HCT116 (cell line): ENCODE results near the gene SORCS2. TPM values are rescaled to one million over a fixed set of nuclear protein-coding genes. Genes with fewer than 3 reads are reported as not detected.

ENCODE experiments used
- ATAC-seq: fragments of 200-7000 bp; cut with Tn5 transposase; 2 replicates; pipeline ENCODE4 v1.9.1; 2020; ENCODE audit warnings: mild to moderate bottlenecking, moderate library complexity
- BruUV-seq: library from RNA; stranded (reverse); fragments of 400-500 nt; replicated peaks from 2 replicates; lab custom pipeline; 2021; lab: Mats Ljungman, UMichigan
- CTCF ChIA-PET: fragments of 300-600 bp; sonication (Branson Sonifier 250); formaldehyde crosslinking; loops from one replicate; lab custom pipeline; 2021; ENCODE audit warnings: antibody characterized with exemption; lab: Charles Lee
- POLR2A ChIA-PET: fragments of 300-600, 350-600 bp; sonication (Branson Sonifier 250); formaldehyde crosslinking; loops from one replicate; lab custom pipeline; 2021; ENCODE audit warnings: antibody characterized with exemption; lab: Charles Lee
- RAD21 ChIA-PET, 2 experiments: fragments of 300-600 bp; sonication (Branson Sonifier 250); formaldehyde crosslinking; loops; one replicate each; lab custom pipeline; 2023; ENCODE audit warnings: low total read pairs in 2 of 2; ENCODE audit not compliant: uncharacterized antibody in 2 of 2, unreplicated experiment in 2 of 2, low non-redundant PET in 1 of 2; lab: Charles Lee
- DNase-seq: peaks from one replicate; pipeline ENCODE4 v3.0.0-alpha.2; 2010; ENCODE audit warnings: low read depth, low spot score
- H2AFZ ChIP-seq: fragments of 200-600 bp; shearing (Covaris generic), sonication (generic); 2 replicates; pipeline ENCODE4 v1.6.1; 2017; ENCODE audit warnings: low read depth, mixed run types, mixed read lengths, antibody characterized with exemption, low read length; ENCODE audit not compliant: poor library complexity, severe bottlenecking
- H3K27ac ChIP-seq: 2 replicates; pipeline ENCODE4 v1.5.1; 2012; ENCODE audit warnings: low read depth, low read length
- H3K27me3 ChIP-seq: fragments of 200-600 bp; sonication (generic); 2 replicates; pipeline ENCODE4 v1.6.1; 2016; ENCODE audit warnings: mixed run types, low read length, mixed read lengths; ENCODE audit not compliant: insufficient read depth
- H3K36me3 ChIP-seq, 2 experiments: fragments of 200-500 bp in 1 of 2; fragments of 200-600 bp in 1 of 2; sonication (Bioruptor generic) in 1 of 2; sonication (generic) in 1 of 2; 2 replicates each; pipeline versions ENCODE4 v1.5.1 to v1.6.1; 2014 to 2016; ENCODE audit warnings: low read length in 2 of 2, inconsistent platforms in 1 of 2, mixed read lengths in 1 of 2, mixed run types in 1 of 2; ENCODE audit not compliant: insufficient read depth in 2 of 2, control insufficient read depth in 1 of 2
- H3K4me1 ChIP-seq, 2 experiments: fragments of 200-600 bp in 1 of 2; sonication (generic) in 1 of 2; 2 replicates each; pipeline versions ENCODE4 v1.5.1 to v1.6.1; 2012 to 2017; ENCODE audit warnings: low read length in 2 of 2, inconsistent platforms in 1 of 2, mild to moderate bottlenecking in 1 of 2, mixed read lengths in 1 of 2, mixed run types in 1 of 2, moderate library complexity in 1 of 2; ENCODE audit not compliant: insufficient read depth in 2 of 2, control insufficient read depth in 1 of 2
- H3K4me2 ChIP-seq: fragments of 200-600 bp; sonication (generic); 2 replicates; pipeline ENCODE4 v1.6.1; 2017; ENCODE audit warnings: mixed run types, low read length, mixed read lengths
- H3K4me3 ChIP-seq, 2 experiments: fragments of 200-600 bp in 1 of 2; sonication (generic) in 1 of 2; replicated peaks in 1 of 2; 2 replicates each; pipeline ENCODE4 v1.5.1; 2011 to 2016; ENCODE audit warnings: low read length in 2 of 2, control low read depth in 1 of 2, low read depth in 1 of 2, mild to moderate bottlenecking in 1 of 2, mixed read lengths in 1 of 2, mixed run types in 1 of 2
- H3K79me2 ChIP-seq: fragments of 200-600 bp; sonication (generic); 2 replicates; pipeline ENCODE4 v1.6.1; 2017; ENCODE audit warnings: mild to moderate bottlenecking, mixed run types, low read length, moderate library complexity, mixed read lengths; ENCODE audit not compliant: insufficient read depth
- H3K9ac ChIP-seq: fragments of 200-600 bp; sonication (generic); 2 replicates; pipeline ENCODE4 v1.6.1; 2016; ENCODE audit warnings: low read length, mixed read lengths
- H3K9me2 ChIP-seq: fragments of 200-600 bp; sonication (generic), shearing (Covaris generic); 2 replicates; pipeline ENCODE4 v1.6.1; 2017; ENCODE audit warnings: mixed run types, mild to moderate bottlenecking, moderate library complexity; ENCODE audit not compliant: insufficient read depth
- H3K9me3 ChIP-seq, 2 experiments: fragments of 200-500 bp in 1 of 2; fragments of 200-600 bp in 1 of 2; sonication (Bioruptor generic) in 1 of 2; sonication (generic) in 1 of 2; 2 replicates each; pipeline ENCODE4 v1.6.1; 2014 to 2017; ENCODE audit warnings: low read length in 2 of 2, mixed read lengths in 2 of 2, inconsistent platforms in 1 of 2, low read depth in 1 of 2, mild to moderate bottlenecking in 1 of 2, mixed run types in 1 of 2, moderate library complexity in 1 of 2; ENCODE audit not compliant: control insufficient read depth in 1 of 2, insufficient read depth in 1 of 2
- H4K20me1 ChIP-seq: fragments of 200-600 bp; sonication (generic), shearing (Covaris generic); 2 replicates; pipeline ENCODE4 v1.6.1; 2017; ENCODE audit warnings: mixed run types, mild to moderate bottlenecking, moderate library complexity; ENCODE audit not compliant: insufficient read depth
- ATF3 ChIP-seq: IDR thresholded peaks from 2 replicates; pipeline ENCODE4 v1.6.1; 2012
- CEBPB ChIP-seq: IDR thresholded peaks from 2 replicates; pipeline ENCODE4 v1.6.1; 2012; ENCODE audit warnings: low read depth
- CTCF ChIP-seq, 3 experiments: fragments of 200-600 bp in 1 of 3; sonication (generic) in 1 of 3; IDR thresholded peaks in 2 of 3; conservative IDR thresholded peaks in 1 of 3; 2 replicates each; pipeline ENCODE4 v1.5.1; 2012 to 2017; ENCODE audit warnings: low read depth in 2 of 3, low read length in 2 of 3, antibody characterized with exemption in 1 of 3, borderline replicate concordance in 1 of 3, control low read depth in 1 of 3, mild to moderate bottlenecking in 1 of 3, mixed read lengths in 1 of 3, mixed run types in 1 of 3, moderate library complexity in 1 of 3; ENCODE audit not compliant: insufficient read depth in 1 of 3
- ELF1 ChIP-seq: IDR thresholded peaks from 2 replicates; pipeline ENCODE4 v1.6.1; 2012; ENCODE audit warnings: low read depth, borderline replicate concordance
- JUND ChIP-seq: IDR thresholded peaks from 2 replicates; pipeline ENCODE4 v1.6.1; 2012
- POLR2AphosphoS5 ChIP-seq: IDR thresholded peaks from 2 replicates; pipeline ENCODE4 v1.6.1; 2011; ENCODE audit warnings: mild to moderate bottlenecking, low read depth, low read length, moderate library complexity
- SIN3A ChIP-seq: IDR thresholded peaks from 2 replicates; pipeline ENCODE4 v1.6.1; 2012; ENCODE audit warnings: low read depth
- TCF7L2 ChIP-seq: IDR thresholded peaks from 2 replicates; pipeline ENCODE4 v1.7.0; 2011; ENCODE audit warnings: borderline replicate concordance, inconsistent platforms; ENCODE audit not compliant: insufficient read depth, insufficient read length; ENCODE audit errors: extremely low read depth
- YY1 ChIP-seq: IDR thresholded peaks from 2 replicates; pipeline ENCODE4 v1.6.1; 2011; ENCODE audit warnings: low read length, low read depth, moderate library complexity, mild to moderate bottlenecking; ENCODE audit not compliant: insufficient replicate concordance; ENCODE audit errors: extremely low read depth
- ZBTB33 ChIP-seq: IDR thresholded peaks from 2 replicates; pipeline ENCODE4 v1.6.1; 2011; ENCODE audit warnings: mild to moderate bottlenecking, low read length, moderate library complexity; ENCODE audit not compliant: insufficient replicate concordance; ENCODE audit errors: extremely low read depth
- intact Hi-C: fragments of 100-400 bp; cut with micrococcal nuclease; formaldehyde crosslinking; loops from 2 replicates; pipeline ENCODE4 v1.10.0; 2022
- total RNA-seq: library from RNA; stranded (reverse); gene quantifications from one replicate; pipeline ENCODE4 v1.2.1, GENCODE V29; 2021; ENCODE audit not compliant: unreplicated experiment

The SORCS2 gene
- total RNA-seq, 1 experiment from 2014 or later: 0.37 TPM

DNA sequence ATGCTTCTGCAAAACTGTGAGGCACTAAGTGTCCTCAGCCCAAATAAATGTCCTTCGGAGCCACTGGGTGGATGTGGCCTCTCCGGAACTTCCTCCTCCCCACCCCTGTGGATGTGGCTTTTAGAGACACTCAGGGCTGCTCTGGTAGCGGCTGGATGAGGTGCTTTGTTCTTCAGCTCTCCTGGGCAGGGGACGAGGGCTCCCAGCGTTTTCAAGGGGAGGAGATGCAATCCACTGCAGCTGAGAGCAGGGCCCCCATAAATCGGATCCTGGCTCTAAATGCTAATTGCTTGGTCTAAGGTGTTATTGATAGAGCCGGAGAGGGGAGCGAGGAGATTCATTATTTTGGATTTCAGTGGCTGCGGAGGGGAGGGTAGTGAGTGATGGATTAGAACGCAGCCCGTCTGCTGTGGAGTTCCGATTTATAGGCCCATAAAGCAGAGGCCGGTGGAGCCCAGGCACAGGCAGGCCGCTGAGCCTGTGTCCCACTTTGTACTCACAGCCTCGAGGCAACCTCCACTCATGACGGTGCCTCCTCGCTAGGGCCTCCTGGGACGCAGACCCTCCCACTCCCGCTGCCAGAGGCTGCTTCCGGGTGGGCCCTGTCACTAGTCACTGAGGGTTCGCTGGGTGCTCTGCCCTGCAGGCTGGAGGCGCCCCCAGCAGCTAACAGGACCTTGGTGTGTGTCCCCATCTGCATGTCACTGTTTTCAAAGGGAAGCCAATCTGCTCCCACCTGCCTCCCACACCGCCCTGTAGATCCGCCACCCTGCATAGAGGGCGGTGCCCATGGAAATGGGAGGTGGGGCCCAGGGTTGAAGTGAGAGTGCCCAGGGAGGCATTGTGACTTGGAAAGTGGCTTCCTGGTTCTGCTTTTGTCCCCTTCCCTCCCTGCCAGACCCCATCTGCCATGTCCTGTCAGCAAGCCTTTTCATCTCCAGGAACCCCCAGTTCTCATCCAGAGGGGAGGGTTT, 377.8 kb downstream of the SORCS2 start:
- Histone ChIP-seq H3K4me2 (no peak overlapping the region), H3K4me1 (no peaks in the 10 kb centered on the region), H3K27me3 (peaks cover 9% of the 10 kb centered on the region; the same call in 1 of the 2 replicates), H3K4me3 (no peak overlapping the region), H3K9me3 (no peaks in the 10 kb centered on the region), H3K36me3 (no peaks in the 10 kb centered on the region), H4K20me1 (no peaks in the 10 kb centered on the region), H3K9me2 (no peaks in the 10 kb centered on the region), H3K9ac (no peak overlapping the region), H3K27ac (no peak overlapping the region), H2AFZ (no peak overlapping the region), H3K79me2 (no peaks in the 10 kb centered on the region)
- TF ChIP-seq SIN3A (no peak), ATF3 (no peak), CTCF (IDR thresholded peaks at IDR 0.05 in 2 of 3, conservative IDR thresholded peaks at IDR 0.05 in 1 of 3; ENCODE audit: borderline replicate concordance in 1 of 3, insufficient read depth in 1 of 3, low read depth in 2 of 3, low read length in 2 of 3) (no peak), ELF1 (no peak), POLR2AphosphoS5 (no peak), CEBPB (no peak), ZBTB33 (no peak), TCF7L2 (no peak), YY1 (no peak), JUND (no peak)
- ChIA-PET CTCF (no interaction called here), RAD21 (no interaction called here), POLR2A (no interaction called here)
- DNase-seq: no peak
- ATAC-seq: no peak
- intact Hi-C loops: no loop called here
- BruUV-seq: no TSS peak
